Ishikawa (cell line): ENCODE measurements around the gene WIF1.

Experiments used
- EGR1 ChIP-seq: IDR thresholded peaks from 2 replicates; pipeline ENCODE4 v1.6.1; 2012
- YY1 ChIP-seq: IDR thresholded peaks from 2 replicates; pipeline ENCODE4 v1.6.1; 2012; ENCODE audit warnings: low read depth

DNA sequence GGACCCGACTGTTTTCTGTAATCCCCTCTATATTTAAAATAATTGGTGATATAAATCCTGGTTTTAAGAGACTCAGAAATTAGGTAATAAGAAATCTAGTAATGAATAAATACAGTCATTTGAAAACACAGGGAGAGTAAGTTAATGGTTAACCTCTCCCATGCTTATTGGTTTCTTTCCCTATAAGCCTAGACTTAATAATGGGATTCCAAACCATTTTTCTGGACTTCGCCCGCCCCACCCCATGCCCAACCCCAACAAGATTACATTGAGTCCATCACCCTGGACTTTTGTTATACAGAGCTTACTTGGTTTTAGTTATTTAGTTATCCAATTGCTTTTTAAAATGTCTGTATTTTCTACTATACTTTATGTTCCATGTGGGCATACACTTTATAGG is 98.7 kb downstream of the WIF1 start:
- TF ChIP-seq EGR1, result no peak
- TF ChIP-seq YY1, result no peak
